Lower leg skin (tissue), 4 donors: Measurements from ENCODE around the gene CDR2. TPM values are rescaled to one million over a fixed set of nuclear protein-coding genes. Genes with fewer than 3 reads are reported as not detected.

Experiments
- DNase-seq, 2 donors: peaks; one replicate each; pipeline ENCODE4 v3.0.0-alpha.2; 2019; ENCODE audit warnings: low spot score in 2 of 2
- H3K4me3 ChIP-seq: fragments of 200-600 bp; sonication (generic); 2 replicates; pipeline ENCODE4 v1.5.1; 2017; ENCODE audit warnings: mild to moderate bottlenecking, low read depth; ENCODE audit not compliant: poor library complexity, severe bottlenecking
- CTCF ChIP-seq, 3 donors: fragments of 450-650 bp; IDR thresholded peaks; one replicate each; pipeline ENCODE4 v1.5.1; 2016; ENCODE audit warnings: antibody characterized with exemption in 3 of 3, mild to moderate bottlenecking in 3 of 3, moderate library complexity in 2 of 3
- POLR2A ChIP-seq, 2 donors: fragments of 450-650 bp; IDR thresholded peaks; one replicate each; pipeline ENCODE4 v1.6.1; 2016 to 2017; ENCODE audit warnings: antibody characterized with exemption in 2 of 2, mild to moderate bottlenecking in 1 of 2, moderate library complexity in 1 of 2
- WGBS, 2 donors: methylation state at CpG; one replicate each; pipeline ENCODE4 v1.1.5; 2018; 5-methylcytosine and 5-hydroxymethylcytosine counted together
- intact Hi-C: fragments of 100-400 bp; cut with DNase I; formaldehyde crosslinking; loops from one replicate; pipeline ENCODE4 v1.15.0; 2023; ENCODE audit warnings: low total_unique reads
- total RNA-seq, 4 donors: library from RNA; depleted of rRNA; stranded (reverse); fragments of >200 nt; gene quantifications; one replicate each; pipeline ENCODE4 v1.1.0, GENCODE V29; 2016

CDR2 gene
- total RNA-seq, 4 donors from 2014 or later, result 8.5 to 30.3 (median 16.2) TPM

GRCh38 chr16:22326369-22326652 is 48.1 kb downstream of the CDR2 start:
- intact Hi-C loops, result loop anchor here (10.0 kb wide), 1 partner anchor 48 kb away; the partner anchor contains the start of gene CDR2
- 81 to 87% methylated on average over 4 of the region's 4 CpGs for WGBS, 2 donors
- TF ChIP-seq CTCF (IDR thresholded peaks at IDR 0.05) (no peak), POLR2A (IDR thresholded peaks at IDR 0.05) (no peak)
- DNase-seq, result no peak
- no peak overlapping the region for H3K4me3 ChIP-seq

- DNase-seq, result peak in 1 of 2 donors; percentile 81
- intact Hi-C loops, result loop anchor here (10.0 kb wide), 1 partner anchor 49 kb away; the partner anchor contains the start of gene CDR2
These were observed 48.6 kb downstream of the CDR2 start for GRCh38 chr16:22325598-22326368.

GRCh38 chr16:22324787-22325597 is 49.4 kb downstream of the CDR2 start:
- intact Hi-C loops, result loop anchor here (10.0 kb wide), 1 partner anchor 50 kb away; the partner anchor contains the start of gene CDR2
- 87 to 92% methylated on average over 19 of the region's 19 CpGs for whole genome bisulfite sequencing, 2 donors
- no peak for TF ChIP-seq POLR2A (IDR thresholded peaks at IDR 0.05)
- no peak for TF ChIP-seq CTCF (IDR thresholded peaks at IDR 0.05)
- peak in 1 of 2 donors; percentile 71 for DNase-seq
- H3K4me3 ChIP-seq, result no peak overlapping the region

More at GRCh38 chr16:22325598-22326368, 48.6 kb downstream of the CDR2 start:
- TF ChIP-seq POLR2A (IDR thresholded peaks at IDR 0.05), result no peak
- TF ChIP-seq CTCF (IDR thresholded peaks at IDR 0.05), result no peak
- 92 to 95% methylated on average over 33 to 43 of the region's 46 CpGs for WGBS, 2 donors
- H3K4me3 ChIP-seq, result no peak overlapping the region

DNA sequence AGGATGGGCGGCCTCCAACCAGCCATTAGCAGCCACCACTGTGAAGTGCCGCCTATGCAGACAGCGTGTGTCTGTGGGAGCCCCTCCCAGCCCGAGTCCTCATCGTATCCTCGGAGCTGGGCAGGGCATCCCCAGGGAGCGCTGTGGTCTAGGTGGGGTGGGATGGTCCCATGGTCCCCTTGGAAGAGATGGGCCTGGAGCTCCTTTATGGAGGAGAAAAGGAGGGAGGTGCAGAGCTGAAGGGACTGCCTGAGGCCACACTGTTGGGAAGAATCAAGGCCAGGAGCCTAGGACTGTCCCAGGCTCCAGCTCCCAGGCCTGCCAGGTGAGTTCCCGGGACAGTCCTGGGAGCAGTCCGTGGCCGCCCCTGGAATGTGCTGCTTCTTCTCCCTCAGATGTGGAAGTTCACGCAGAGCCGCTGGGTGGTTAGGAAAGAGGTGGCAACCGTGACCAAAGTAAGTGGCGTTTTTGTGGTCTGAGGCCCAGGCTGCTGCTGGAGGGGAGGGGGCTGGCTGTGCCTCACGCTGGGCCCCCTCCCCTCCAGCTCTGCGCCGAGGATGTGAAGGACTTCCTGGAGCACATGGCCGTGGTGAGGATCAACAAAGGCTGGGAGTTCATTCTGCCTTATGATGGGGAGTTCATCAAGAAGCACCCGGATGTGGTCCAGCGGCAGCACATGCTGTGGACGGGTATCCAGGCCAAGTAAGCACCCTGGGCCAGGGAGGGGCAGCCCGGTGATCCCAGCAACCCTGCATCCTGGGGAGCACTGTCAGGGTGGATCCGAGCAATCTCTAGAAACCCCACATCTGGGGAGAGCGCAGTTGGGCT is 50.2 kb downstream of the CDR2 start:
- 87 to 90% methylated on average over 23 to 24 of the region's 24 CpGs for whole genome bisulfite sequencing, 2 donors
- intact Hi-C loops, result loop anchor here (10.0 kb wide), 1 partner anchor 51 kb away; the partner anchor contains the start of gene CDR2
- no peak for TF ChIP-seq CTCF (IDR thresholded peaks at IDR 0.05)
- no peak for TF ChIP-seq POLR2A (IDR thresholded peaks at IDR 0.05)
- no peak overlapping the region for H3K4me3 ChIP-seq
- DNase-seq, result peak in 1 of 2 donors; percentile 82

- peak in 1 of 2 donors; percentile 60 for DNase-seq
- 86 to 89% methylated on average over 12 of the region's 12 CpGs for WGBS, 2 donors
- intact Hi-C loops, result loop anchor here (10.0 kb wide), 1 partner anchor 51 kb away; the partner anchor contains the start of gene CDR2
- TF ChIP-seq POLR2A (IDR thresholded peaks at IDR 0.05) (no peak), CTCF (IDR thresholded peaks at IDR 0.05) (no peak)
- H3K4me3 ChIP-seq, result no peak overlapping the region
These were observed 51.1 kb downstream of the CDR2 start for GRCh38 chr16:22323173-22323958.
